ENCODE results near the gene KIDINS220. TPM values are rescaled to one million over a fixed set of nuclear protein-coding genes. Genes with fewer than 3 reads are reported as not detected.

Gene KIDINS220
- total and polyA plus RNA-seq, 2 of the 13 experiments (the other 11 are each of a cell fraction or from before 2014, with no cell fraction given) = 25.2 to 32.3 TPM

GRCh38 chr2:8756716-8757115 lies 80.7 kb downstream of the KIDINS220 start:
- intact Hi-C loops (cut with micrococcal nuclease; ENCODE audit: unreplicated experiment) = no loop called here
- no peaks in the 10 kb centered on the region for H4K20me1 ChIP-seq (ENCODE audit: insufficient read depth, low read length)
- CTCF ChIA-PET (ENCODE audit: low intra/inter-chr PET ratio, low total read pairs) = no interaction called here
- no peak for TF ChIP-seq ZBED4 (CRISPR knock-in tag; IDR thresholded peaks at IDR 0.05; ENCODE audit: borderline replicate concordance)
- TF ChIP-seq EEA1 (CRISPR knock-in tag; IDR thresholded peaks at IDR 0.05; ENCODE audit: borderline replicate concordance) = no peak
- TF ChIP-seq ZNF367 (CRISPR knock-in tag; IDR thresholded peaks at IDR 0.05; ENCODE audit: borderline replicate concordance) = no peak
- TF ChIP-seq ZNF34 (CRISPR knock-in tag; IDR thresholded peaks at IDR 0.05; ENCODE audit: borderline replicate concordance) = no peak
- TF ChIP-seq ZNF703 (CRISPR knock-in tag; IDR thresholded peaks at IDR 0.05; ENCODE audit: borderline replicate concordance) = no peak
- TF ChIP-seq ZNF83 (CRISPR knock-in tag; IDR thresholded peaks at IDR 0.05; ENCODE audit: borderline replicate concordance) = no peak
- TF ChIP-seq ZBTB39 (CRISPR knock-in tag; IDR thresholded peaks at IDR 0.05) = no peak
- TF ChIP-seq ATF1 (CRISPR knock-in tag; IDR thresholded peaks at IDR 0.05) = no peak
- TF ChIP-seq RXRA (CRISPR knock-in tag; IDR thresholded peaks at IDR 0.05) = no peak
- no peak for TF ChIP-seq REXO4 (CRISPR knock-in tag; IDR thresholded peaks at IDR 0.05; ENCODE audit: borderline replicate concordance)
- no peak for TF ChIP-seq SMARCE1 (IDR thresholded peaks at IDR 0.05; ENCODE audit: borderline replicate concordance)
- TF ChIP-seq TFAP4 (IDR thresholded peaks at IDR 0.05; ENCODE audit: borderline replicate concordance, low read depth) = no peak
- TF ChIP-seq EHMT2 (IDR thresholded peaks at IDR 0.05; ENCODE audit: borderline replicate concordance, low read depth, low read length) = no peak
- TF ChIP-seq HMG20A (CRISPR knock-in tag; IDR thresholded peaks at IDR 0.05; ENCODE audit: borderline replicate concordance) = no peak
- TF ChIP-seq ZNF281 (CRISPR knock-in tag; IDR thresholded peaks at IDR 0.05; ENCODE audit: borderline replicate concordance) = no peak

More at GRCh38 chr2:8756716-8757115, 80.7 kb downstream of the KIDINS220 start:
- Histone ChIP-seq H3K4me2 (ENCODE audit: low read depth, low read length) (no peak overlapping the region), H3K4me1 (ENCODE audit: insufficient read depth, low read length) (no peaks in the 10 kb centered on the region), H3K79me2 (ENCODE audit: insufficient read depth, low read length) (no peaks in the 10 kb centered on the region), H3K36me3 (replicated peaks in 1 of 2; ENCODE audit: control insufficient read depth in 1 of 2, insufficient read depth in 2 of 2, low read length in 2 of 2) (peaks cover 0 to 4% of the 10 kb centered on the region in 2 experiments; a peak in 1 of 5 replicates), H3K4me3 (replicated peaks in 1 of 3; ENCODE audit: insufficient read depth in 1 of 3, low read depth in 2 of 3, low read length in 3 of 3) (no peak overlapping the region), H3K9ac (ENCODE audit: insufficient read depth, low read depth, low read length) (no peak overlapping the region), H3K27ac (ENCODE audit: extremely low read length, insufficient read depth, low read length) (no peak overlapping the region), H2AFZ (ENCODE audit: low read length) (no peak overlapping the region), H3K9me3 (ENCODE audit: low read length) (peaks cover 16% of the 10 kb centered on the region), H3K27me3 (ENCODE audit: control insufficient read depth in 1 of 2, insufficient read depth in 2 of 2, low read length in 2 of 2) (no peaks in the 10 kb centered on the region)
- DNase-seq (ENCODE audit: low spot score) = no peak
- in situ Hi-C loops (cut with HindIII; ENCODE audit: extremely low pct_ligation_motif_present, low pct_unique_long_range_greater_than_20kb) = no loop called here
- no peak for FAIRE-seq
- POLR2A ChIA-PET = no interaction called here
- WGBS (ENCODE audit: low lambda C conversion rate) = 88% methylated on average over 5 of the region's 5 CpGs
- no peak for ATAC-seq
- BruUV-seq (replicated peaks) = no TSS peak

All from HepG2 (cell line).